GM19438 (cell line): ENCODE measurements around the gene ABLIM2.
"Not testable (repeated sequence)": the region's sequence is repeated elsewhere in the genome, so short reads cannot be mapped to it uniquely, and the experiment has no call there.

Experiments
- ATAC-seq: cut with Tn5 transposase; IDR thresholded peaks from one replicate; pipeline ENCODE4 v1.9.1; 2021; ENCODE audit warnings: low read depth; ENCODE audit not compliant: unreplicated experiment

Gene ABLIM2

GRCh38 chr4:7929118-7929951 lies 229.3 kb downstream of the ABLIM2 start:
- no peak for ATAC-seq

DNA sequence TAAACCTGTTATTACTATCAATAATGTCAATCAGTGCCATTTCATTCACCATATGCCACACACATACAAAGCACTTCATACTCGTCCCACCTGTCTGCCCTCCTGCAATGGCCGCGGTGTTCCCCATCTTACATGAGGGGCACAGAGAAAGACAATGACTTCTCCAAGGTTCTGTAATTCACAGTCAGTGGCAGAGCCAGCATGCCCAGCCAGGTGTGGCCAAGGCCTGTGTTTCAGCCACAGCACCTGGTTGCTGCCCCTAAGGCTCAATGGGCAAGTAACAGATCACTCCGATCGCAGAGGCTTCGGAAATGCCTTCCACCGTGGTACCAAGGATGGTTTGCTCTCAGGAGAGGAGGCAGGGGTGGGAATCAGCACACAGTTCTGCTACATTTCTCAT lies 229.9 kb downstream of the ABLIM2 start:
- ATAC-seq, result no peak

DNA sequence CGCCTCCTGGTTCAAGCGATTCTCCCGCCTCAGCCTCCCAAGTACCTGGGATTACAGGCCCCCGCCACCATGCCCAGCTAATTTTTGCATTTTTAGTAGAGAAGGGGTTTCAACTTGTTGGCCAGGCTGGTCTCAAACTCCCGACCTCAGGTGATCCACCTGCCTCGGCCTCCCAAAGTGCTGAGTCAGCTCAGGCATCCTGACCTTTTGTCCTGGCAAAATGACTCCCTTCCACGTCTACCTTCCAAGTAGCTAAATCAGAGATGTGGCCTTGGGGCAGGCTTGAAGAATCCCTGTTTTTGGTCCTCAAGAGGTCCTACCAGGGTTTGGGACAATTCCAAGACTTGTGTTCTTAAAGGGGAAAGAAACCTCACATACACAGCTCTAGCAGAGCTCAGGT lies 231.8 kb downstream of the ABLIM2 start:
- ATAC-seq, result no peak

DNA sequence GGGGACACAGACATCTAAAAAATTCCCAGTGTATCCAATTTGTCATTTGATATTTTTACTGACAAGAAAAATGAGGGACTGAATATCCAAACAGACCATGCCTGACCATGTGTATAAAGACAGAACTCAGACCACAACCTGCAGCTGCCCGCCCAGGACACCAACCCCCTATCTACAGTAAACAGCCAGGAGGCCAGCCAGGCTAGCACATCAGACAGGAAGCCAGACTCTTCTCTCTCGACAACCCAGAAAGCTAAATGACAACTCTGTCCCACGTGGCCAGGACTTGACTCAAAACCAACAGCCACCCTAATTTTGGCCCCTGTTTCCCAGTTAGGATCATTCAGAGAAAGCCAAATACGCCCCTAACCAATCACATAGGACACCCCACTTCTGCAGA lies 234.0 kb downstream of the ABLIM2 start:
- no peak for ATAC-seq

DNA sequence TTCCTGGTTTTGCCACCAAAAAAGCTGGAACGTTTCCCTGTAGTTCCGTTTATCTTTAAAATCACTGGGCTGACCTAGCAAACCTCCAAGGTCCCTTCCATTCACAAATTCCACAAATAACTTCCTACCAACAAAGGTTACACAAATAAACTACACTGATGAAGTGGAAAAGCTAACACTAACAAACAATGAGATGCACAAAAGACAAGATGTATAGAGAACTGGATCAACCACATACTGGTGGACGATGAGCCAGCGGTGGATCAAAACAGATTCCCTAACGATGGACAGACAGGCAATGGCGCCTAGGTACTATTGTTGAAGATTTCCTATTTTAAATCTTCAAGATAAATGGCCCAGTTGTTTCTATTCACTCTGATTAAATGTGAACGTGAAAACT lies 234.4 kb downstream of the ABLIM2 start:
- ATAC-seq, result no peak

GRCh38 chr4:7922466-7922865 lies 236.1 kb downstream of the ABLIM2 start:
- ATAC-seq, result no peak

DNA sequence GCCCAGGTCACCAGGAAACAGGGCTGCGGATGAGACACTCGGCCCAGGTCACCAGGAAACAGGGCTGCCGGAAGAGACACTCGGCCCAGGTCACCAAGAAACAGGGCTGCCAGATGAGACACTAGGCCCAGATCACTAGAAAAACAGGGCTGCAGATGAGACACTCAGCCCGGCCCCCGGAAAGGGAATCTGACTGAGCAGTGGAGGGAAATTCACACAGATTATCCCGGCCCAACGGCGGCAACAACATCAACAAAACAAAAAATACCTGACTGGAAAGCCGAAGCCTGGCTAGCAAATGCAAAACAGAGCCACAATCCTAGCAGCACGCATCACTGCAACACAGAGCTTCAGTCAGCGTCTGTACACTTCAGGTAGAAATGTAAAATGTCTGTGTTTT lies 239.6 kb downstream of the ABLIM2 start:
- ATAC-seq, result no peak

DNA sequence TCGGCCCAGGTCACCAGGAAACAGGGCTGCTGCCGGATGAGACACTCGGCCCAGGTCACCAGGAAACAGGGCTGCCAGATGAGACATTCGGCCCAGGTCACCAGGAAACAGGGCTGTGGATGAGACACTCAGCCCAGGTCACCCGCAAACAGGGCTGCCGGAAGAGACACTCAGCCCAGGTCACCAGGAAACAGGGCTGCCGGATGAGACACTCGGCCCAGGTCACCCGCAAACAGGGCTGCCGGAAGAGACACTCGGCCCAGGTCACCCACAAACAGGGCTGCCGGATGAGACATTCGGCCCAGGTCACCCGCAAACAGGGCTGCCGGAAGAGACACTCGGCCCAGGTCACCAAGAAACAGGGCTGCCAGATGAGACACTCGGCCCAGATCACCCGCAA lies 240.4 kb downstream of the ABLIM2 start:
- ATAC-seq, result not testable (repeated sequence)

DNA sequence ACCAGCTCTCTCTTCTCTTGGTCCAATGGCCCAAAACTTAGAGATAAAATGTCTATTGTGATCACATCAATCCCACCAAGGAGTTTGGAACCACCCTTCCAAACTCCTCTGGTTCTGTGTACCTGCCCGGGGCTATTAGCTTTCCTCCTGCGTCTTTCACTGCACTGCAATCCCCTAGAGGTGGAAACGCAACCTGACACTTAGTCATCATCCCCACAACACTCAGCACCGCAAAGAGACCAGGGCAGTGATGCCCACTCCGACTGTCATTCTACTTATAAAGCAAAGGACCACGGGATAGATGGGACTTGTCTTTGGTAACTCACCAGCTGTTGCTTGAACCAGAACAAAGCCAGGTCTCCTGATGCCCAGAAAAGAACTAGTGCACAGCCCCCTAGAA lies 240.9 kb downstream of the ABLIM2 start:
- no peak for ATAC-seq

- ATAC-seq, result no peak
These were observed 242.8 kb downstream of the ABLIM2 start for GRCh38 chr4:7915875-7916242.
